ENCODE measurements around the gene CRISPLD2. TPM values are rescaled to one million over a fixed set of nuclear protein-coding genes. Genes with fewer than 3 reads are reported as not detected.

The CRISPLD2 gene
- total RNA-seq, 1 donor from 2014 or later = 6.5 TPM

DNA sequence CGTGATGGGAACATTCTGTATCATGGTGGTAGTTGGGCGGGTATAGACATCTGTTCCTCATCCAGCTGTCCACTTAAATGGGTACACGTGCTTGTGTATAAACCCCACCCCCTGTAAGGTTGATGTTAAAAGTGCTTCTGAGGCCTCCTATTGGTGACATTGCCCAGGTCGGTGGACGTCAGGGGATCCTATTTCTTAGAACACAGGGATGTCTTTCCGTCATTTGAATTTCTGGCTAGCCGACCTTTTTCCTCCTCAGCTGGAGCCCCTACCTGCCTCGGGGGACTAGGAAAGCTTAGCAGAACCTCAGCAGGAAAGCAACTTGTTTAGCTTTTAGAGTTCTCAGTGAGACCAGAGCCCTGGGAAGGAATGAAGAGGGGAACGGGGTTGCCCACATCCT lies 16.6 kb upstream of the CRISPLD2 start:
- no peak for ATAC-seq

DNA sequence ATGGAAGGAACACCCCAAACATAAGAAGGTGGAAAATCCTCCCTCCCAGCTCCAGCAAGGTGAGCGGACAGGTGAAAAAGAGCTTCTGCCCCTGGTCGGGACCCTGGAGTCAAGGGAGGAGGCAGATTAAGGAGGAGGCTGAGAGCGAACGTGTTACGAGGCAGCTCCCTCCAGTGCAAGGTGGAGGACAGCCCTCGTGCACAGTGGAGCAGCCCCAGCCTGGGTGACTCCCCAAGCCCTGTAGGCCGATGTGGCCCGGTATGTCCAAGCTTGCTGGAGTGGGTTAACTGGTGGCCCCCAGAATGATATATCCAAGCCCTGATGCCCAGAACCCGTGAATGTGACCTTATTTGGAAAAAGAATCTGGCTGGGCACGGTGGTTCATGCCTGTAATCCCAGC lies 15.5 kb upstream of the CRISPLD2 start:
- ATAC-seq = no peak

DNA sequence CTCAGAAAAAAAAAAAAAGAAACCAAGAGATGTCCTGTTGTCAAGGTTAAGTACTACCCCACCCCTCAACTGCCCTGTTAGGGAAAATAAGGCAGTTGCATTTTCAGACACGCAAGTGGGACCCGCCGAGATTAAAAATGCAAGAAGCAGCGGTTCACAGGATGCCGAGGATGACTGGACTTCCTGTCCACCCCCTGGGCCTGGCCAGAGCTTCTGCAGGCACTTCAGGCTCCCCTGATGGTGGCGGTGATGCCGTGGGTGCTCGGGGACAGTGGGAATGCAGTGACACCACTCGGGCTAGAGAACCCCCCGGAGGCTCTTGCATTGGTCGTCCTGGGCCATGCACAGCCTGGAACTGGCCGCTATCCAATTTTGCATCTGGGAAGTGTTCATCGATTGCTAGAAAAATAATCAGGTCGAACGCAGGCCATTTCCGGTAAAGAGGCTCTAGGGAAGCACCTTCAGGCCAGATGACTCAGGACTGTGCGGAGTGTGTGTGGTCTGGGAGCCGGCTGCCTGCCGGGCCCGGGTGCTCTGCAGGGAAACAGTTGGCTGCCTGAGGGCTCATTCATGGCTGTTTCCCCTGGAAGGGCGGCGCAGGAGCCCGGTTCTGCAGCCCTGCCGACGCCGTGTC lies 13.4 kb upstream of the CRISPLD2 start:
- peak; percentile 71 for ATAC-seq

DNA sequence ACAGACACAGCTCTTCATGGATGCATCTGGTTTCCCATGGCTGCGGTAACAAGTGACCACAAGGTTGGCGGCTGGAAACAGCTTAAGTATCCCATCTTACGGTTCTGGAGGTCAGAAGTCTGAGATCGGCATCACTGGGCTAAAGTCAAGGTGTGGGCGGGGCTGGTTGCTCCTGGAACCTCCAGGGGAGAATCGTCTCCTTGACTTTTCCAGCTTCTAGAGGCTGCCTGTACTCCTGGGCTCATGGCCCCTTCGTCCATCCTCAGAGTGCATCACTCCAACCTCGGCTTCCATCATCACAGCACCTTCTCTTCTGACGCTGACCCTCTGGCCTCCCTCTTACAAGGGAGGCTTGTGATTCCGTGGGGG lies 12.9 kb upstream of the CRISPLD2 start:
- ATAC-seq = no peak

- no peak for ATAC-seq
Observed at GRCh38 chr16:84807776-84808175, 12.0 kb upstream of the CRISPLD2 start.

DNA sequence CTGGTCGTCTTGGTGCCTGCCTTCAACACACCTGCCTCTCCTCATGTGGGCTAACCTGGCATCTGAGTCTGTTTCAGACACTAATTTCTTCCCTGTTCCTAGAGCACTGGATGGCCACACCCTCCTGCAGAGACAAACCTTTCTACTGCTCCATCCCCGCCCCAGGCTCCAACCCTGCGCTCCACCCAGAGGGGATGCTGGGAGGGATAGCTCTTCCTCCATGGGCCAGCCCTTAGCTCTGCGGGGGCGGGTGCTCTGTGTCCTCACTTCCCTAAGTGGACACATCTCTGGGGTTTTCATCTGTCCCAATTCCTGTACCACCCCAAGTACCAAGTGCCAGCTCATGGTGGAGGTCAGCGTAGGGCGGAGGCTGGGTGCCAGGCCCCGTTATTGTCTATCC lies 11.0 kb upstream of the CRISPLD2 start:
- no peak for ATAC-seq

DNA sequence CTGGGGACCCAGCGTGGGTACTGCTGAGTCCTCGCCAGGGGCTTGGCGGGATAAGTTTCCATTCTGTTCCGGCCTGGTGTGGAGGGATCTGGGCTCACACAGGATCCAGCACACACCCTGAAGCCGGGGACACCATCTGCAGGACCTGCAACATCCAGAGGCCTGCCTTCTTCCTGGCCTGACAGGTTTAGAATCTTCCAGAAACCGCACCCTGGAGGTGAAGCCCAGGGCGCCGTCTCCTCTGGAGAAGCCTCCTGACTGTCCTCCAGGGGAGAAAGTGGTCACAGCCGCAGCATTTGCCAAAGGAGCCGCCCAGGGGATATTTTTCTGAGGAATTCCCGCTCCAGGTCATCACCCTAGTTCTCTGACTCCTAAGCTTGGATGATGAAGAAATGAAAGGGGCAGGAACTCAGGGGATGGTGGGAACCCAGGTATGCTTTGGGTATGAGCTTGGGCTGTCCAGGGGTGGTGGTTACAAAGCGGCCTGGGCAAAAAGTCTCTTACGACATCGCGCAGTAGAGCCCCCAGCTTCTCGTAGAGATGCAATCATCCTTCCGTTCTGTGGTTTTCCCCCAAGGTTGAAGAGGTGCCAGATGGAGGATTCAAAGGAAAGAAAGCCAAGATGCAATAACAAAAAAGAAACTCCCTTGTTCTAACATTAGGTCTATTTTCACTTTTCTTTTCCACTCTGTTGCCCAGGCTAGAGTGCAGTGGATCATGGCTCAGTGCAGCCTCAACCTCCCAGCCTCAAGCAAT lies 9.1 kb upstream of the CRISPLD2 start:
- no peak for ATAC-seq

GRCh38 chr16:84811529-84811928 lies 8.3 kb upstream of the CRISPLD2 start:
- no peak for ATAC-seq

DNA sequence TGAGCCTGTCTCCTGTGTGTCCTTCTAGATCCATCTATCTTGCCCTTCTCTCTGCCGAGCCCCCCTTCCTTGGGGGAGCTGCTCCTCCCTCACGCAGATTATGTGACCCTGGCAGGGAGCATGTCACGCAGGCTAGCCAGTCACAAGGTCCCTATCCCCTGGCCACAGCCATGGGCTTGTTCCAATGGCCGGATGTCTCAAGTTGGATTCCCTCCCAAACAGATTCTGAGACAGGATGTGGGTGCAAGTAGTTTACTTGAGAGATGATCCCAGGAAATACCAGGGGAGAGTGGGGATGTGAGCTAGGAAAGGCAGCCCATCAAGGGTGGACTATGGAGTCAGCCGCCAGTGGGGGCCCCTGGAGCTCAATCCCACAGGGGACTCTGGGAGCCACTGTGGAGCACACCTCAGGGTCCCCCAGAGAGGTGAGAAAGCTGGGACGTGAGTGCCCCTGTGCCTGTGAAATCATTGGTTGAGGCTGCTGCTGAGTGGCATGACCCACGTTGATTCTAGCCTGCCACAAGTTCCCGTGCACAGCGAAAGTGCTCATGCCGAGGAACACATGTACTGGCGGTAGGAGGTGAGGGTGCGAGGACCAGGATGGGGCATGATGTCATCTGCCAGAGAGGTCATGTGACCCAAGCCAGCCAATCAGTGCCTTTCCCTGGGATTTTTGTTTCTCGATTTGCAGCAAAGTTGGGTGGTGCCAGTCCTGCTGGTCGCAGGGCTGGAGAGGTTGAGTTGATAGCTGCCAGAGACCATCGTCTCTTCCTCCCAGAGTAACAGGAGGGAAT lies 6.4 kb upstream of the CRISPLD2 start:
- ATAC-seq = no peak

GRCh38 chr16:84815462-84815861 lies 4.3 kb upstream of the CRISPLD2 start:
- no peak for ATAC-seq

DNA sequence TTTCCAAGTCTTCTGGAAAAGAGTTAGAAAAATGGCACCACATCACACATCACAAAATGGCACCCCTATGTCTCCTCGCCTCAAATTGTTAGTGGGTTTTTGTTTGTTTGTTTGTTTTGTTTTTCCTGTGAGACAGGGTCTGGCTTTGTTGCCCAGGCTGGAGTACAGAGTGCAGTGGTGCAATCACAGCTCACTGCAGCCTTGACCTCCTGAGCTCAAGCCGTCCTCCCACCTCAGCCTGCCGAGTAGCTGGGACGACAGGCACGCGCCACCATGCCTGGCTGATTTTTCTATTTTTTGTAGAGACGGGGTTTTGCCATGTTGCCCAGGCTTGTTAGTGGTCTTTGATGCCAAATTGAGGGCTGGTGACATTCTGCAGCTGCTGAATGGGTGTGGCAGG lies 3.8 kb upstream of the CRISPLD2 start:
- no peak for ATAC-seq

GRCh38 chr16:84816485-84816884 lies 3.3 kb upstream of the CRISPLD2 start:
- ATAC-seq = no peak

GRCh38 chr16:84817206-84817605 lies 2.6 kb upstream of the CRISPLD2 start:
- no peak for ATAC-seq

GRCh38 chr16:84817613-84818012 lies 2.2 kb upstream of the CRISPLD2 start:
- no peak for ATAC-seq

DNA sequence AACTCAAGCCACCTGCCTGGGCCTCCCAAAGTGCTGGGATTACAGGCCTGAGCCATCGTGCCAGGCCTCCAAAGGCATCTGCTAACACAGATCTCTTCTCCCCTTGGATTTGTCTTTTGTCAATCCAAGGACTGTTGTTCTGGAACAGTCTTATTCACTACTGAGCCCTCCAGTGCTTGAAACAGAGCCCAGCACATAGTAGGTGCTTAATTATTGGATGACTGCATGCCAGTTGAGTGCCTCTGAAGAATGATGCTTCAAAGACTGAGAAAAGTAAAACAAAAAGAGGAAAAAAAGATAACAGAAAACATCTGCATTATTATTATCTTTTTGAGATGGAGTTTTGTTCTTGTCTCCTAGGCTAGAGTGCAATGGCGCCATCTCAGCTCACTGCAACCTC lies 1.7 kb upstream of the CRISPLD2 start:
- no peak for ATAC-seq

DNA sequence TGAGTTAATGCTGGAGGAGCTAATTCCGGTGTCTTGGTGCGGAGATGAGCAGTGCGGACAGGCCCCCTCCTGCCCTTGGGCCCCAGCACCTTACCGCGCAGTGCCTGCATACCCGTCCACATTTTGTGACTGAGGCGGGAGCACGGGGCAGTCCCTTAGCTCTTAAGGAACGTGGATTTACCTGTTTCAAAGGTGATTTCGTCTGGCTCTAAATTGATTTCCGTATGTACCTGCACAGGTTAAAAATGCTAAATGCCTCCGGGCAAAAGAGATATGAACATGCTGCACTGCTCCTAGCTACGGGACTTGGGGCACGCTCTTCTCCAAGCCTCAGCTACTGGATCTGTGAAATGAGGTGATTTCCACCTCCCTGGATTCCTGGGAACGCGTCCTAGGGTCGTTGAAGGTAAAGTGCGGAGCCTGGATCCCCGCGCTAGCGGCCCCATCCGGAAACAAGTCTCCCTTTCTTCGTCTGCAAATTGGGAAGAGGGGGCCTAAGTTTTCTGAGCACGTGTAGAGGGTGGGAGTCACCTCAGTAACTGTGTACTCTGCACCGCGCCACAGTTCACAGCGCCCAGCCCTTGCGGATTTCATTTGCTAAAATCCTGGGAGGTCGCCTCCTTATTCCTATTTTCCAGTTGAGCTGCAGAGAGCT lies 669 bp upstream of the CRISPLD2 start:
- peak; percentile 51 for ATAC-seq

- ATAC-seq = no peak
Observed at GRCh38 chr16:84820305-84820684, 510 bp downstream of the CRISPLD2 start.

DNA sequence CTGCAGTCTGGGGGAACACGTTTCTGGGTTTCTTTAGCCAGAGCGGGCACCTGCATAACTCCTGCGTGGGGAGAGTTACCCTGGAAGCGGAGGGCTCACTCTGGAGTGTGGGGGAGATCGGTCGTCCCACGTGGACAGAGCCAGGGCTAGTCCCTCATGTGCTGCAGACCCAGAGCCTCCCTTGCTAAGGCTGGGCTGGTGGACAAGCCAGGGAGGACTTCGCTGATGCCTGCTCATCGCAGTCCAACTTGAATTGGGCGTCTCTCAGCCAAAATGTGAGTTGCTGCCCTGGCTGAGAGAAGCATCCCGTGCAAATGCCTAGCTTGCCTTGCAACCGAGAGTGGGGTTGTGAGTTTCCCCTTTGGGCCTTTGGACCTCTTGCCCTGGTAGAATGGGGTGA lies 986 bp downstream of the CRISPLD2 start:
- no peak for ATAC-seq

DNA sequence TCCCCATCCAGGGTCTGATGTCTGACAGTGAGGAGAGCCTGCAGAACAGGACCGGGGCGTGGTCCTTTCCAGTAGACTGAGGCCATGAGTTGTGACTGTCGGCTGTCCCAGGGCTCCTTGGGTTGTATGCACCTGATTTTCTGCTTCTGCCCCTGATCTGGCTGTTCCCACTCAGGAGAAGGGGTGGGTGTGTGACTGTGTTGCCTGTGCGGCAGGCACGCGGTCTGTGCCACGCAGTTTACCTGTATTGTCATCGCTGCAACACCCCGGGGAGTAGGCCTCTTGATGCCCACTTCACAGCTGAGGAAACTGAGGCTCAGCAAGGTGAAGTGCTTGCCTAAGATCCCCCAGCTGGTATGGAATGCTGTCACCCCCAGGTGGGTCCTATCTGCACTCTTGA lies 1.4 kb downstream of the CRISPLD2 start:
- ATAC-seq = no peak

DNA sequence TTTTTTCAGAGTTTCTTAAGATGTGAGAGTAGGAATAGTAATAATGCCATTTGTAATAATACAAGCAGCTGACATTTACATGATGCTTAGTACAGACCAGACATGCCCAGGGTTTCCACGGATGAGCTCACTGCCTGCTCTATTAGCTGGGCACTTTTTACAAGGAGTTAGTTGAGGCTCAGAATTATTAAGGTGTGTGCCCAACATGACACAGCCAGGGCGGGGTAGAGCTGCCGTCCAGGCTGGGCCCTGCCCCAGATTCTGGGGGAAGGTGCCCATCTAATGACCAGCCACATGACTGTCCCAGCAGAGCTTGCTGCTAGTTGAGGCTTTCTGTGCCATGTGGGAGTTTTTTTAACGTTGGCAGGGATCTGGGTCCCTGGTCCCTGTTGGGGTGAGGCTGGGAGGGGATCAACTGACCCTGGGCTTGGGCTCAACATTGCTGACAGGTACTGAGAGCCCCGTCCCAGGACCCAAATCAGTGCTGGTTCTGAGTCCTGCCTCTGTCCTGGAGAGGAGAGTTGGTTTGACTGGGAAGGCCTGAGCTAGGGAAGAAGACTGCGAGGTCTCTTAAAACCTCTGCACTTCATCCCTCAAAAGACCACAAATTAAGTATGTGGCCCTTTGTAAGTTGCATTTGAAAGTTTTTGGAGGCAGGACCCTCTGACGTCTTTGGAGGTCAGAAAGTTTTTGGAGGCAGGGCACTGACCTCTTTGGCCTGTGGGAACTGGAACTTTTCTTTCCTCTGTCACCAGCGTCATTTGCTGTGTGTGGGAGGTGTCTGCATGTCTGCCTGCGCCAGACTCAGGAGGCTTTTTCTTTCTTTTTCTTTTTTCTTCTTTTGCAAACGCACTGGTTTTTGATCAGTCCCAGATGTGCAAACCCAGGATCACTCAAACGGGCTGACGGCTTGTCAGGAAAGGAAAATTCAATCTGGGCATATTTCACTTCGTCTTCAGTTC lies 2.2 kb downstream of the CRISPLD2 start:
- ATAC-seq = peak; percentile 47

DNA sequence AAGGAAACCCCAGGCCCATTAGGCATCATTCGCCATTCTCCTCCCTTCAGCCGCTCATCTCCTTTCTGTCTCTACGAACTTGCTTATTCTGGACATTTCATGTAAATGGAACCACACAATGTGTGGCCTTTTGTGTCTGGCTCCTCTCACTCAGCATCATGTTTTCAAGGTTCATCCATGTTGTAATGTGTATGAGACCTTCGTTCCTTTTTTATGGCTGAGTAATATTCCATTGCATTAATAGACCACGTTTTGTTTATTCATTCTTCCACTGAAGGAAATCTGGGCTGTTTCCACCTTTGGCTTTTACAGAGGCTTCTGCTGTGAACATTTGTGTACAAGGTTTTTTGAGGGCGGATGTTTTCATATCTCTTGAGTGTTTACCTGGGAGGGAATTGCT lies 3.2 kb downstream of the CRISPLD2 start:
- ATAC-seq = no peak

GRCh38 chr16:84823484-84823883 lies 3.7 kb downstream of the CRISPLD2 start:
- ATAC-seq = no peak
